Neural cell (in vitro differentiated cells): ENCODE data around the gene MRPL44. TPM values are rescaled to one million over a fixed set of nuclear protein-coding genes. Genes with fewer than 3 reads are reported as not detected.
"Not testable (repeated sequence)": the region's sequence is repeated elsewhere in the genome, so short reads cannot be mapped to it uniquely, and the experiment has no call there.

Source experiments
- H2AFZ ChIP-seq: fragments of 200-600, 300-800 bp; sonication (generic), shearing (Covaris generic); 2 replicates; pipeline ENCODE4 v1.6.0; 2014; ENCODE audit warnings: low read depth, mild to moderate bottlenecking, antibody characterized with exemption, low read length, moderate library complexity
- H3F3A ChIP-seq: fragments of 200-600 bp; shearing (Covaris generic); 2 replicates; pipeline ENCODE4 v1.6.1; 2016; ENCODE audit warnings: mild to moderate bottlenecking, moderate library complexity, mixed read lengths, antibody characterized with exemption, low read length; ENCODE audit not compliant: insufficient read depth, poor library complexity, severe bottlenecking
- H3K27ac ChIP-seq: fragments of 200-600, 300-800 bp; sonication (generic), shearing (Covaris generic); 2 replicates; pipeline ENCODE4 v1.5.1; 2014; ENCODE audit warnings: mild to moderate bottlenecking, low read length, moderate library complexity
- H3K27me3 ChIP-seq: fragments of 300-800, 200-600 bp; sonication (generic), shearing (Covaris generic); 2 replicates; pipeline ENCODE4 v1.6.0; 2014; ENCODE audit warnings: mild to moderate bottlenecking, low read depth, low read length, moderate library complexity; ENCODE audit not compliant: insufficient read depth
- H3K36me3 ChIP-seq: fragments of 300-800, 200-600 bp; sonication (generic), shearing (Covaris generic); 2 replicates; pipeline ENCODE4 v1.5.1; 2014; ENCODE audit warnings: mild to moderate bottlenecking, antibody characterized with exemption, low read length, moderate library complexity; ENCODE audit not compliant: insufficient read depth
- H3K4me2 ChIP-seq: fragments of 300-800, 200-600 bp; sonication (generic), shearing (Covaris generic); 2 replicates; pipeline ENCODE4 v1.6.0; 2014; ENCODE audit warnings: mild to moderate bottlenecking, low read length
- H3K4me3 ChIP-seq: fragments of 300-800, 200-600 bp; sonication (generic), shearing (Covaris generic); 2 replicates; pipeline ENCODE4 v1.5.1; 2014; ENCODE audit warnings: mild to moderate bottlenecking, low read length, moderate library complexity
- H3K79me2 ChIP-seq: fragments of 200-600 bp; shearing (Covaris generic); replicated peaks from 2 replicates; pipeline ENCODE4 v1.6.0; 2014; ENCODE audit warnings: mild to moderate bottlenecking, low read length, moderate library complexity; ENCODE audit not compliant: insufficient read depth
- H3K9ac ChIP-seq: fragments of 300-800, 200-600 bp; sonication (generic), shearing (Covaris generic); 2 replicates; pipeline ENCODE4 v1.6.1; 2016; ENCODE audit warnings: mild to moderate bottlenecking, low read length, mixed read lengths
- H3K9me2 ChIP-seq: fragments of 200-600 bp; shearing (Covaris generic); 2 replicates; pipeline ENCODE4 v1.6.1; 2016; ENCODE audit warnings: mild to moderate bottlenecking, low read length, mixed read lengths; ENCODE audit not compliant: insufficient read depth
- H3K9me3 ChIP-seq: fragments of 200-600, 300-800 bp; sonication (generic), shearing (Covaris generic); 2 replicates; pipeline ENCODE4 v1.6.1; 2016; ENCODE audit warnings: mild to moderate bottlenecking, mixed run types, low read length, moderate library complexity, mixed read lengths
- H4K20me1 ChIP-seq: fragments of 200-600 bp; shearing (Covaris generic); 2 replicates; pipeline ENCODE4 v1.6.1; 2016; ENCODE audit warnings: mild to moderate bottlenecking, mixed run types; ENCODE audit not compliant: insufficient read depth
- CTCF ChIP-seq: fragments of 450-650 bp; IDR thresholded peaks from 2 replicates; pipeline ENCODE4 v1.5.1; 2014; ENCODE audit warnings: antibody characterized with exemption, mild to moderate bottlenecking, moderate library complexity; ENCODE audit not compliant: poor library complexity, severe bottlenecking
- EP300 ChIP-seq: fragments of 450-650 bp; conservative IDR thresholded peaks from 2 replicates; pipeline ENCODE4 v1.6.1; 2014; ENCODE audit warnings: antibody characterized with exemption, mild to moderate bottlenecking, moderate library complexity; ENCODE audit not compliant: poor library complexity, severe bottlenecking
- EZH2 ChIP-seq: fragments of 200-600, 300-800 bp; shearing (Covaris generic), sonication (generic); IDR thresholded peaks from 2 replicates; pipeline ENCODE4 v1.6.1; 2014; ENCODE audit warnings: antibody characterized with exemption, low read length, borderline replicate concordance, mild to moderate bottlenecking; ENCODE audit not compliant: insufficient read depth, poor library complexity, severe bottlenecking
- MXI1 ChIP-seq: fragments of 450-650 bp; conservative IDR thresholded peaks from 2 replicates; pipeline ENCODE4 v1.6.1; 2014; ENCODE audit warnings: antibody characterized with exemption, mild to moderate bottlenecking; ENCODE audit not compliant: poor library complexity, severe bottlenecking
- POLR2AphosphoS5 ChIP-seq: IDR thresholded peaks from 2 replicates; pipeline ENCODE4 v1.6.1; 2012
- RAD21 ChIP-seq: fragments of 450-650 bp; conservative IDR thresholded peaks from 2 replicates; pipeline ENCODE4 v1.6.1; 2014; ENCODE audit warnings: antibody characterized with exemption, mild to moderate bottlenecking, moderate library complexity
- REST ChIP-seq: IDR thresholded peaks from 2 replicates; pipeline ENCODE4 v1.6.1; 2012; ENCODE audit warnings: borderline replicate concordance
- SMC3 ChIP-seq: fragments of 450-650 bp; conservative IDR thresholded peaks from 2 replicates; pipeline ENCODE4 v1.6.1; 2014; ENCODE audit warnings: antibody characterized with exemption, mild to moderate bottlenecking, moderate library complexity; ENCODE audit not compliant: poor library complexity
- TAF1 ChIP-seq: IDR thresholded peaks from 2 replicates; pipeline ENCODE4 v1.6.1; 2012; ENCODE audit warnings: low read depth
- polyA plus RNA-seq: library from polyadenylated mRNA; depleted of rRNA; stranded (reverse); fragments of >200 nt; gene quantifications from 2 replicates; pipeline ENCODE4 v1.2.3, GENCODE V29; 2014

Gene MRPL44
- polyA plus RNA-seq, 1 donor from 2014 or later = 70.6 TPM

- peaks cover 2% of the 10 kb centered on the region for H3K79me2 ChIP-seq
- H2AFZ ChIP-seq = no peak overlapping the region
- H3K9me2 ChIP-seq = no peaks in the 10 kb centered on the region
- no peaks in the 10 kb centered on the region for H3K27me3 ChIP-seq
- no peaks in the 10 kb centered on the region for H4K20me1 ChIP-seq
- H3K9me3 ChIP-seq = no peaks in the 10 kb centered on the region
- no peaks in the 10 kb centered on the region for H3K36me3 ChIP-seq
- H3K4me3 ChIP-seq = no peak overlapping the region
- H3F3A ChIP-seq = no peaks in the 10 kb centered on the region
- no peak overlapping the region for H3K9ac ChIP-seq
- H3K4me2 ChIP-seq = no peak overlapping the region
- TF ChIP-seq POLR2AphosphoS5 = no peak
- TF ChIP-seq REST = no peak
- no peak for TF ChIP-seq SMC3
- TF ChIP-seq MXI1 = no peak
- no peak for TF ChIP-seq EP300
- TF ChIP-seq EZH2 = no peak
- no peak for TF ChIP-seq RAD21
- no peak for TF ChIP-seq TAF1
- TF ChIP-seq CTCF = no peak
- H3K27ac ChIP-seq = no peak overlapping the region
Observed at GRCh38 chr2:223937535-223937934, 19.7 kb upstream of the MRPL44 start.

DNA sequence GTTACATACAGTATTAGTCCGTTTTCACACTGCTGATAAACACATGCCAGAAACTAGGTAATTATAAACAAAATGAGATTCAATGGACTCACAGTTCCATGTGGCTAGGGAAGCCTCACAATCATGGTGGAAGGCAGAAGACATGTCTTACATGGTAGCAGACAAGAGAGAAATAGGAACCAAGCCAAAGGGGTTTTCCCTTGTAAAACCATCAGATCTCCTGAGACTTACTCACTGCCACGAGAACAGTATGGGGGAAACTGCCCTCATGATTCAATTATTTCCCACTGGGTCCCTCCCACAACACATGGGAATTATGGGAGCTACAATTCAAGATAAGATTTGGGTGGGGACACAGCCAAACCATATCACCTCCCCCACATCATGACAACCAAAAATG lies 17.8 kb upstream of the MRPL44 start:
- not testable (repeated sequence) for H2AFZ ChIP-seq, H4K20me1 ChIP-seq

DNA sequence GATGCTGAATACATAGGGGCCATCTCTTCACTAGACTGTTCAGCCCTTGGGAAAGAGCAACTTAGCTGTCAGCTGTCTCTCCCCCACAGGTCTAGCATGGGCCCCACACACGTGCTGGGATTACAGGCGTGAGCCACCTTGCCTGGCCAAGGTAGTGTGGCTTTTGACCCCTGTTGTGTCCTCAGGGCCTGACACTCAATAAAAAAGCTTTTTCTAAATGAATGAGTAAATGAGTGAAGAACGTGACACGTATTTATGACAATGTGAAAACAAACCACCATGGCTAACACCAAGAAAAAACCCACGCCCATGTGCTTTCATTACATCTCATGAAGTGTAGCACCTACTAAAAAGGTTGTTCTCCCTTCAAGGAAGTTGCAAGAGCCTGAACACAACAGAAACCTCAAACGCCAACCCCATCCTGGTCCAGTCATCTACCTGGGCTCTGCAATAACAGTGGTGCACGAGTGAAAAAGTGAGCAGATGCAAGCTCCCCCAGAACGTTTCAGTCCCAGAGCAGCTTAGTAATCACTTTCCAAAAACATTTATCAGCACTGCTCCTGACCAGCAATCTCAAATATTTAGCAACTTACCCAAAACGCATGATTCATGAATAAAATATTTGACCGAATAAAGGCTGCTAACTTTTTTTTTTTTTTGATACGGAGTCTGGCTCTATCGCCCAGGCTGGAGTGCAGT lies 15.5 kb upstream of the MRPL44 start:
- Histone ChIP-seq H3K79me2 (peaks cover 19% of the 10 kb centered on the region), H3K9me2 (no peaks in the 10 kb centered on the region), H3K4me3 (no peak overlapping the region), H3K27ac (no peak overlapping the region), H3K4me2 (no peak overlapping the region), H3K9ac (no peak overlapping the region), H3K9me3 (no peaks in the 10 kb centered on the region), H2AFZ (no peak overlapping the region), H3K36me3 (no peaks in the 10 kb centered on the region), H3F3A (no peaks in the 10 kb centered on the region), H4K20me1 (no peaks in the 10 kb centered on the region), H3K27me3 (no peaks in the 10 kb centered on the region)
- TF ChIP-seq MXI1 (no peak), CTCF (no peak), EP300 (no peak)

More for the DNA sequence above, 17.8 kb upstream of the MRPL44 start:
- H3F3A ChIP-seq, H3K27ac ChIP-seq, H3K36me3 ChIP-seq, H3K9me3 ChIP-seq, H3K9ac ChIP-seq, H3K27me3 ChIP-seq, H3K9me2 ChIP-seq, H3K4me3 ChIP-seq, H3K4me2 ChIP-seq: not testable (repeated sequence)
- H3K79me2 ChIP-seq = peaks cover 13% of the 10 kb centered on the region
